ENCODE data around the gene TRPV3.
"Not testable (repeated sequence)": the region's sequence is repeated elsewhere in the genome, so short reads cannot be mapped to it uniquely, and the experiment has no call there.

The TRPV3 gene

DNA sequence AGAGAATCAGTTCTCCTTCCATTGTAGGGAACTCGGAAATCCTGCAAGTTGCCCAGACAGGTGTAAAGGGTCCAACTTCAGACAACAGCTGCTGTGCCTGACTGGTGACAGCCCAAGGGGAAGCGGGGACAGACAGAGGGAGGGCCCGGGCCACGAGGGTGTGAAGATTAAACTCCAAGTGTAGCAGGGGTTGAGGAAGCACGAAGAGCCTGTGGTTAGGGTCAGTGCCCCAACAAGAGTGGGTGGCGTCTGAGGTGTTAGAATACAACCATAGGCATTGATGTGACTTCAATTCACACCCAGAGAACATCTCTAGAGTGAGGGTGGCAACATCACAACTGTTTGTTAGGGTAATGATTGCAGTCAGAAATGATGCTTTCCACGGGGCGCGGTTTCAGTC is 42.7 kb downstream of the TRPV3 start:
- Histone ChIP-seq H3K4me1 (ENCODE audit: insufficient read depth, insufficient read length) (no peaks in the 10 kb centered on the region), H3K36me3 (ENCODE audit: insufficient read depth, insufficient read length, low read length) (no peaks in the 10 kb centered on the region), H3K27me3 (ENCODE audit: insufficient read depth, insufficient read length) (no peaks in the 10 kb centered on the region), H3K4me3 (ENCODE audit: insufficient read length, low read depth) (no peak overlapping the region), H3K9ac (ENCODE audit: insufficient read length, low read depth) (no peak overlapping the region), H3K9me3 (ENCODE audit: insufficient read depth, low read length) (no peaks in the 10 kb centered on the region)
- no peak for DNase-seq (ENCODE audit: low read depth, low spot score)
- TF ChIP-seq YY1 (IDR thresholded peaks at IDR 0.05; ENCODE audit: insufficient read depth, insufficient read length) (no peak), ZNF274 (IDR thresholded peaks at IDR 0.05; ENCODE audit: low read depth, low read length) (no peak), SUZ12 (IDR thresholded peaks at IDR 0.05; ENCODE audit: extremely low read depth, insufficient read depth, insufficient read length) (no peak)

DNA sequence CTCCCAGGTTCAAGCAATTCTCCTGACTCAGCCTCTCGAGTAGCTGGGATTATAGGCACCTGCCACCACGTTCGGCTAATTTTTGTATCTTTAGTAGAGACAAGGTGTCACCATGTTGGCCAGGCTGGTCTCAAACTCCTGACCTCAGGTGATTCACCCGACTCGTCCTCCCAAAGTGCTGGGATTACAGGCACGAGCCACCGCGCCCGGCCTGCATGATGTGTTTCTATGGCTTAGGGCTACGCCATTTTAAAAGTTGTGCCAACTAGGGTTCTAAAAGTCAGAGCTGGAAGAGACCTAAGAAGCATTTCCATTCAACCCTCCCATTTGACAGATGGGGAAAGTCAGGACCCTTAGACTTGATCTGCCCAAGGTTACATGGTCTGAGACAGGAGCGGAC is 43.4 kb downstream of the TRPV3 start:
- H3K4me1 ChIP-seq (ENCODE audit: insufficient read depth, insufficient read length); H3K9ac ChIP-seq (ENCODE audit: insufficient read length, low read depth); DNase-seq (ENCODE audit: low read depth, low spot score); H3K36me3 ChIP-seq (ENCODE audit: insufficient read depth, insufficient read length, low read length); H3K4me3 ChIP-seq (ENCODE audit: insufficient read length, low read depth); H3K9me3 ChIP-seq (ENCODE audit: insufficient read depth, low read length); H3K27me3 ChIP-seq (ENCODE audit: insufficient read depth, insufficient read length): not testable (repeated sequence)

DNA sequence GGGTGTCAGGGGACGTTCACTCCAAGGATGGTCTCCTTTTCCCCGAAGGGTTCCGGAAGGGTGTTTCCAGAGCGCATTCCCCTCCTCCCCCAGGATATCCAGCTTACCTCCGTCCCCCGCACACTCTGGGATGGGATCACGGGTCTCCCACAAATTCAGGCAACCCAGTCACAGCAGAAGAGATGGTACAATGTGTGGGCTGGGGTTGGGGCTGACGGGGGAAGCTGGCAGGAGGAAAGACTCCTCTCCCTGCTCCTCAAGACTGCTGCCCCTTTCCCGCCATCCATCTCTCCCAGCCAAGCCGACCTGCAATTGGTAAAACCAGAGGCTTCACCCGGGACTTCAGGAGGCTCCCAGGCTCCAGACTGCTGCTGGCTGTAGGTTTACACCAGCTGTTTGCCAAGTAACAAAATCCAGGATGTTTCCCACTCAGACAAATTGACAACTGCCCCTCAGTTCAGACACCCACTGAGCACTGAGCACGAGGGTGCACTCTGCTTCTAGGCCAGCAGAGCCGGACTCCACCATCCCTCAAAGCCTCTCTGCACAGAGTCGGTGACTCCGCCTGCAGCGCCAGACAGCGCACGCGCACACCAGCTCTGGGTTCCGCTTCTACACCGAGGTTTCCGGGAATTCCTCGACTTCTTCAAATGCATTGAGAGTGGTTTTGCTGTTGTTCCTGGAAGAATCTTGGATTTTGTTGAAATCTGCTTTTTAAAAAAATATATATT is 44.1 kb downstream of the TRPV3 start:
- TF ChIP-seq ZNF274 (IDR thresholded peaks at IDR 0.05; ENCODE audit: low read depth, low read length) (no peak), YY1 (IDR thresholded peaks at IDR 0.05; ENCODE audit: insufficient read depth, insufficient read length) (no peak), SUZ12 (IDR thresholded peaks at IDR 0.05; ENCODE audit: extremely low read depth, insufficient read depth, insufficient read length) (no peak)
- Histone ChIP-seq H3K4me3 (ENCODE audit: insufficient read length, low read depth) (no peak overlapping the region), H3K4me1 (ENCODE audit: insufficient read depth, insufficient read length) (no peaks in the 10 kb centered on the region)

DNA sequence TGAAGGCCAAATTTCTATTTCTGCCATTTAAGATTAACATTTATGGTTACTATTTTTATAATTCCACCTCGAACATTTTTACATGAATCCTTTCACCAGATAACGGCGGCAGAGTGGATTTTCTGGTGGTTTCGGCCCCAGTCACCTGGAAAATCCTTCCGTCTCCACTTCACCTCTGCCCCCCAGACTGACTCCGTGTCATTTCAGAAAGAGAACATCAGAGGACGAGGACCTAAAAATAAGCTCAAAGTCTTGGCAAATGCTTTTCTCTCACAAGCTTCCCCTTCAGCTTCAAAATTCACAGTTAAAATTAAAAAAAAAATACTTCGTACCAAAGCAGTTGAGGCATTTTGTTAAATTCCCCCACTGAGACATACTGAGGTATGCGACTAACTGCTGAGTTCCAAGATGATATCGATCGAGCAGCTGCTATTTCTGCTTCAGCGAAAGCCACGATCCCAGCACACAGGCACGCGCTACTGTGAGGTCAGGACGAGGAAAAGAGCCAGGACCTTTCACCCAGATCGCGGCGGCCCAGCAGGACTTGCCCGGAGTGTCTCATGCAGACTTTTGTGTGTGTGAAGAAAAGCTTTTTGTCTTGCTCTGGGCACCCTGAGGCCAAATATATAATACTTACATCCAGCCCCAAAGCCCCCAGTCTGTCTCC is 45.0 kb downstream of the TRPV3 start:
- no peaks in the 10 kb centered on the region for H3K9me3 ChIP-seq (ENCODE audit: insufficient read depth, low read length)
- no peak overlapping the region for H3K4me3 ChIP-seq (ENCODE audit: insufficient read length, low read depth)
- no peak overlapping the region for H3K9ac ChIP-seq (ENCODE audit: insufficient read length, low read depth)
- no peaks in the 10 kb centered on the region for H3K27me3 ChIP-seq (ENCODE audit: insufficient read depth, insufficient read length)
- no peaks in the 10 kb centered on the region for H3K4me1 ChIP-seq (ENCODE audit: insufficient read depth, insufficient read length)
- DNase-seq (ENCODE audit: low read depth, low spot score) = no peak
- H3K36me3 ChIP-seq (ENCODE audit: insufficient read depth, insufficient read length, low read length) = no peaks in the 10 kb centered on the region
- no peak for TF ChIP-seq ZNF274 (IDR thresholded peaks at IDR 0.05; ENCODE audit: low read depth, low read length)
- no peak for TF ChIP-seq YY1 (IDR thresholded peaks at IDR 0.05; ENCODE audit: insufficient read depth, insufficient read length)
- TF ChIP-seq SUZ12 (IDR thresholded peaks at IDR 0.05; ENCODE audit: extremely low read depth, insufficient read depth, insufficient read length) = no peak

More for the DNA sequence above, 44.1 kb downstream of the TRPV3 start:
- no peak overlapping the region for H3K9ac ChIP-seq (ENCODE audit: insufficient read length, low read depth)
- no peaks in the 10 kb centered on the region for H3K36me3 ChIP-seq (ENCODE audit: insufficient read depth, insufficient read length, low read length)
- no peak for DNase-seq (ENCODE audit: low read depth, low spot score)
- no peaks in the 10 kb centered on the region for H3K27me3 ChIP-seq (ENCODE audit: insufficient read depth, insufficient read length)
- H3K9me3 ChIP-seq (ENCODE audit: insufficient read depth, low read length) = no peaks in the 10 kb centered on the region

DNA sequence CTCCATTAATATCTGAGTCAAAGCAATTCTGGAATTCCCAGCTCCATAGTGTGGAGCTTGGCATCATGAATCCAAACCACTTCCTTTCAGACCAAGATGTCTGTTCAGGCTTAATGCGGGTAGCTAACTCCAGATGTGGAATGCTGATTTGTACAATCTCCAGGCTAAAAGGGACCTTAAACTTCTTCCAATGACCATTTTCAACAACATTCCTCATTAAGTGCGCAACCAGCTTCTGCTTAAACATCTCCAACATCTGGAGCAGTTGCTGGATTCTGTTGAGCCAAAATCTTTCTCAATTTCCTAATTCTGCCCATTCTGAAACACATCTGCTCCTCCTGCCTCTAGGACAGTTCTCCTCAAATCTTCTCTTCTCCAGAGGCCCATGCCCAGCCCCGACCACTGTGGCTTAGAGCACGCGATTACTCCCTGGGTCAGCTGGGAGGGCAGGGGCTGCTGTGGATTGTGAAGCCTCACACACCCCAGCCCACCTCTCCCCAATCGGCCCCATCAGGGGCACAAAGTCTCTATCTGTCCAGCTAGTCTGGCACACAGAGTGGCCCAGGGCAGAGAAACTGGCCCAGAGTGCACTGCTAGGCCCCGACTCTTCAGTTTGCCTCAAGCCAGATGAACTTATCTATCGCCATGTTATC is 45.6 kb downstream of the TRPV3 start:
- DNase-seq (ENCODE audit: low read depth, low spot score) = no peak
- no peak for TF ChIP-seq YY1 (IDR thresholded peaks at IDR 0.05; ENCODE audit: insufficient read depth, insufficient read length)
- no peak for TF ChIP-seq ZNF274 (IDR thresholded peaks at IDR 0.05; ENCODE audit: low read depth, low read length)
- TF ChIP-seq SUZ12 (IDR thresholded peaks at IDR 0.05; ENCODE audit: extremely low read depth, insufficient read depth, insufficient read length) = no peak
- Histone ChIP-seq H3K9ac (ENCODE audit: insufficient read length, low read depth) (no peak overlapping the region), H3K4me1 (ENCODE audit: insufficient read depth, insufficient read length) (no peaks in the 10 kb centered on the region), H3K27me3 (ENCODE audit: insufficient read depth, insufficient read length) (no peaks in the 10 kb centered on the region), H3K36me3 (ENCODE audit: insufficient read depth, insufficient read length, low read length) (no peaks in the 10 kb centered on the region), H3K9me3 (ENCODE audit: insufficient read depth, low read length) (no peaks in the 10 kb centered on the region), H3K4me3 (ENCODE audit: insufficient read length, low read depth) (no peak overlapping the region)

DNA sequence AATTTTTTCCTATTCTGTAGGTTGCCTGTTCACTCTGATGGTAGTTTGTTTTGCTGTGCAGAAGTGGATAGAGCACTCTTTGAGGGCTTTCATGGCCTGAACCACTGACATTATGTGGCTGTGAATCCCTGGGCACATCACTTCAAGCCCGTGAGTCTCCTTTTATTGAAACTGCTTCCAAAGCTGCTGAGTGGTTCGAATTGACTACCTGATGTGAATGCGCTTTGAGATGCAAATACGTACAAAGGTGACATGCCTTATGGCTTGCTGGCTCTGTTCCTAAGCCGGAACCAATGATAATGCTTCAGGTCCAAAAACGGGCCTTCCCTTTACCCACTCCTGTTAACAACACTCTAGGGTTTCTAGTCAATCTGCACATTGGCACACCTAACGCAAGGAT is 47.5 kb downstream of the TRPV3 start:
- no peaks in the 10 kb centered on the region for H3K4me1 ChIP-seq (ENCODE audit: insufficient read depth, insufficient read length)
- H3K9me3 ChIP-seq (ENCODE audit: insufficient read depth, low read length) = no peaks in the 10 kb centered on the region
- H3K36me3 ChIP-seq (ENCODE audit: insufficient read depth, insufficient read length, low read length) = no peaks in the 10 kb centered on the region
- no peak for DNase-seq (ENCODE audit: low read depth, low spot score)
- no peak for TF ChIP-seq SUZ12 (IDR thresholded peaks at IDR 0.05; ENCODE audit: extremely low read depth, insufficient read depth, insufficient read length)
- TF ChIP-seq ZNF274 (IDR thresholded peaks at IDR 0.05; ENCODE audit: low read depth, low read length) = no peak
- no peak for TF ChIP-seq YY1 (IDR thresholded peaks at IDR 0.05; ENCODE audit: insufficient read depth, insufficient read length)
- H3K27me3 ChIP-seq (ENCODE audit: insufficient read depth, insufficient read length) = no peaks in the 10 kb centered on the region
- no peak overlapping the region for H3K9ac ChIP-seq (ENCODE audit: insufficient read length, low read depth)
- no peak overlapping the region for H3K4me3 ChIP-seq (ENCODE audit: insufficient read length, low read depth)

DNA sequence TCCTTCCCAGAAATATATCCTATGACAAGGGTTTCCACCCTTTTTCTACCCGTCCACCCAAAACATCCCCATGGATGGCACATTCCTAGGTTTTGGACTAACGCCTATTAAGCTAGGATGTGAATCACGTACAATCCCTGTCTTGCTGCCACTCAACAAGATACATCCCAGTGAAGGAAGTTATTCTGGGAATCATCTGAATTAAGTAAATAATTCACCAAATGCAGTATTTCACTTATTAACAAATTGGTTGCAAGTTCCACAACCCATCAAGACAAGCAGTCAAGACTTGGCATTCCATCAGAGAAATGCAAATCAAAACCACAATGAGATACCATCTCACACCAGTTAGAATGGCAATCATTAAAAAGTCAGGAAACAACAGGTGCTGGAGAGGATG is 49.7 kb downstream of the TRPV3 start:
- Histone ChIP-seq H3K4me3 (ENCODE audit: insufficient read length, low read depth) (no peak overlapping the region), H3K9me3 (ENCODE audit: insufficient read depth, low read length) (no peaks in the 10 kb centered on the region)
- TF ChIP-seq YY1 (IDR thresholded peaks at IDR 0.05; ENCODE audit: insufficient read depth, insufficient read length) (no peak), ZNF274 (IDR thresholded peaks at IDR 0.05; ENCODE audit: low read depth, low read length) (no peak), SUZ12 (IDR thresholded peaks at IDR 0.05; ENCODE audit: extremely low read depth, insufficient read depth, insufficient read length) (no peak)

More for the DNA sequence above, 49.7 kb downstream of the TRPV3 start:
- H3K9ac ChIP-seq (ENCODE audit: insufficient read length, low read depth) = no peak overlapping the region
- no peaks in the 10 kb centered on the region for H3K36me3 ChIP-seq (ENCODE audit: insufficient read depth, insufficient read length, low read length)
- H3K4me1 ChIP-seq (ENCODE audit: insufficient read depth, insufficient read length) = no peaks in the 10 kb centered on the region
- H3K27me3 ChIP-seq (ENCODE audit: insufficient read depth, insufficient read length) = no peaks in the 10 kb centered on the region
- DNase-seq (ENCODE audit: low read depth, low spot score) = no peak

All from NT2/D1 (cell line).